Endothelial cell of hepatic sinusoid (primary cell): ENCODE data around the gene ZCCHC24.
"Not testable (repeated sequence)": the region's sequence is repeated elsewhere in the genome, so short reads cannot be mapped to it uniquely, and the experiment has no call there.

ENCODE experiments used
- in situ Hi-C: cut with HindIII; loops from 2 replicates; pipeline ENCODE4 v1.10.0; 2017; ENCODE audit warnings: low sequenced_read_pairs

ZCCHC24 gene

DNA sequence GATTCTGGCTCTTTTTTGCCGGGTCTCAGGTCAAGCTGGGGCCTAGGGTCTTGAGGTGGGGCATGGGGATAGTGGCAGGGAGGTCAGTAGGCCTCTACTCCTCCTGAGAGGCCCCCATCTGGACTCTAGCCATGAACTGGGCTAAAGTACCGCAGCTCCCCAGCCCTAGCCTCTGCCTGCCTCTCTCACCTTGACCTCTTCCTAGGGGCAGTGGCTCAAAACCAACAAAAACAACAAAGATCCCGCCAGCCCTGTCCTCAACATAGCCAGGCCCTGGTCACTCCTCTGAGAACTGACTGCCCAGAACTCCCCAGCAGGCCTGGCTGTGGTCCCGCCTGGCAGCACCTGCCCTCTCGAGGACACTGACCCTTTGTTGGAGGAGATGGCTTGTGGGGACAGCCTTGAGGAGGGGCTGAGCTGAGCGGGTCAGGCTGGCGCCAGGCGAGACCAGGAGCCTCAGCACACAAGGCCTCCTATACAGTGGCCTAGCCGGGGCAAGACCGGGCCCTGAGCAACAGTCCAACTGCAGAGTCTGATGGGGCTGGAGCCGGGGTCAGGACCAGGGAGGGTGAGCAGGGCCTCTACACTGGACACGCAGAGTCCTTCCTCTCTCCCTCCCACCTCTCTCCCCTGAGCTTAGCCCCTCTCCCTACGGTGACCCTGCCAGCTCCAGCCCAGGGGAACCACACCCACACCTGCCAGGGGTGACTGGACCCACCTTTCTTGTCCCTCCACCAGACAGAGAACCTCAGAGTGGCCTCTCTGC, 109.8 kb downstream of the ZCCHC24 start:
- in situ Hi-C loops = no loop called here

- in situ Hi-C loops = no loop called here
Measured at GRCh38 chr10:79335094-79335469, 110.3 kb downstream of the ZCCHC24 start.

- in situ Hi-C loops = no loop called here
Measured at GRCh38 chr10:79334573-79334972, 110.9 kb downstream of the ZCCHC24 start.

GRCh38 chr10:79333513-79333912, 111.9 kb downstream of the ZCCHC24 start:
- in situ Hi-C loops = no loop called here

DNA sequence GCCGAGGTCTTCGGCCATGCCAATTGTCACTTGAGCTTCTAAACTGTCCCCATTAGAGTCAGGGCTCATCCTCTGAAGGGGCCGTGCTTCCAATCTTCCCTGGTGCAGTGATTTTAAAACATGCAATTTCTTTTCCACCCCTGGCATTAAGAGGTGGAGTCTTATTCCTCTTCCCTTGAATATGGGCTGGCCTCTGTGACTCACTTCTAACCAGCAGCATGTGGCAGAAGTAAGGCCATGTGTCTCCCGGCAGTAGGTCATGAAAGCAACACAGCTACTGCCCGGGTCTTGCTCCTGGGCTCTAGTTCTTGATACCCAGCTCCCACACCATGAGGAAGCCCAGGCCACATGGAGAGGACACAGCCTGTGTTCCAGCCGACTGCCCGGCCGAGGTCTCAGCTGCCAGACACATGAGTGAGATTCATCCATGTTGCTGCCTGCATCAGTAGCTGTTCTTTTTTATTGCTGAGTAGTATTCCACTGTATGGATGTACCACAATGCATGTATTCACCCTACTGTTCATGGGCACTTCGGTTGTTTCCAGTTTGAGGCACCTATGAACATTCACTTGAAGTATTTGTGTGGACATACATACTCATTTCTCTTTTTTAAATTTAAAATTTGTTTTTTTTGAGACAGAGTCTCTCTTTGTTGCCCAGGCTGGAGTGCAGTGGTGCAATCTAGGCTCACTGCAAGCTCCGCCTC, 112.7 kb downstream of the ZCCHC24 start:
- in situ Hi-C loops = not testable (repeated sequence)
